Renal cortical epithelial cell (primary cell): ENCODE measurements around the gene EIF4E3. TPM values are rescaled to one million over a fixed set of nuclear protein-coding genes. Genes with fewer than 3 reads are reported as not detected.
A peak's percentile ranks its signal among the peaks of the same experiment; 100 is the strongest.

ENCODE experiments used
- DNase-seq: peaks from one replicate; pipeline ENCODE4 v3.0.0-alpha.2; 2011; ENCODE audit warnings: low read depth
- total RNA-seq: library from RNA; depleted of rRNA; stranded (reverse); fragments of >200 nt; gene quantifications from 2 replicates; pipeline ENCODE4 v1.2.3, GENCODE V29; 2014

The EIF4E3 gene
- total RNA-seq, 1 donor from 2014 or later, result 7.5 TPM

DNA sequence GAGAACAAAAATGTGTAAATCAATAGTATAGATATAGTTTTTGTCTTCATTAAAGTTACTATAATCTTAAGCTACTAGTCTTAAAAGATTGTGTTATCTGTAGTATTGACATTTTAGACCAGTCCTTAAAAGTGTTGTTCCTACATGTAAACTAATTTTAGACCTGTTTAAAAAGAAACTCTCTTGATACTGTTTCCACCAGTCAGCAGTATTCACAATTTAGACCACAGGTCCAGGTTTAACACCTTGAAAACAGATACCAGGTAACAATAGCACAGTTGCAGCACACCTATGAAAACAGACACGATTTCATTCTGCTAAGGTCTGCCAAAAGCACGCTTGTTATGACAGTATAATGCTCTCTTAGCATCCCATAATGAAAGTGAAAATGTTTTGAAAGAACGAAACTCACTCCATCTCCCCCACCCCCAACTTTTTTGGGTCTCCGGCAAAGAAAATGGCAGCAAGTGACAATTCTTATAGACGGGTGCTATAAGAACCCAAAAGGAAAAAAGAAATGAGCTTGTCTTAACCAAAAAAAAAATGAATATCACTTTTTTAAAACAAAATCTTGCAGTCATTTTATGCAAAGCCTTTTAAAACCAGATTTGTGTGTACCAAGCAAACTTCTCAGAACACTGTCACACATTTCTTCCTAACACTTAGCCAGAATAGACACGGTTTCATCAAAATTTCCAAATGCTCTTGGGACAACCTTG, 1.6 kb downstream of the EIF4E3 start:
- DNase-seq, result no peak

GRCh38 chr3:71722693-71723092, 2.5 kb downstream of the EIF4E3 start:
- no peak for DNase-seq

GRCh38 chr3:71721651-71722157, 3.5 kb downstream of the EIF4E3 start:
- DNase-seq, result no peak

- DNase-seq, result no peak
Observed at GRCh38 chr3:71721002-71721401, 4.2 kb downstream of the EIF4E3 start.

DNA sequence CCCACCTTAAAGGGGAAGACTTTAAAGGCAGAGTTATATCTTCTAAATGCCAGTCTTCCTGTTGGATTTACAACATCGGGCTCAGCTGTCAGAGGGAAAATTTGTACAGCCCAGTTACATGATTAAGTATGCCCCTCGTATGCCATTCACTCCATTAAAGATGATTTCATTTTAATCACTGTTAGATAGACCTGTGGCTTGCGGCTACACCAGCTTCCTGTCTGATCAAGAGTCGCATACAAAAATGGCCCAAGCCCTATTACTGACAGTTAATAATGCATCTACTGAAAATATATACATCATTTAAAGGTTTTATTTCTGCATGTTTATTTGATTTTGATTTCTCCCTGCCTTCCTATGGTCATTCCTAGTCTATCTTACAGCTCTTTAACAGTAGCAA, 7.1 kb downstream of the EIF4E3 start:
- no peak for DNase-seq

GRCh38 chr3:71714595-71714994, 10.6 kb downstream of the EIF4E3 start:
- DNase-seq, result no peak

DNA sequence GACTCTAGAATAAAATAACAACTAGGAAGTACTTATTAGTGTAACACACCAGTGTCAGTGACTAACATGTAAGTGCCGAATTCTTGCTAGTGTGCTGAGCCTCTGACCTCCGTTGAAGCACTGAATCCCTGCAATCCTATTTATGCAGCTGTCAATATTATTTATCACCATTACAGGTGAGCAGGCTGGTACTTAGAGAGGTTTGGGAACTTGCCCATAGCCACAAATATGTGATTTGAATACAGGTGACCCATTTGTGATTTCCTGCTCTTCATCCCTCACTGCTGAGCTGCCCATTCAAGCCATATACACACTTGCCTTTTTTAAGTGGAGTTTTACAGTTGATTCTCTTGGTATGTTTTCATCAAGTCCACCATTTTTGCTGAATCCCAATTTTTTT, 12.2 kb downstream of the EIF4E3 start:
- DNase-seq, result peak; percentile 53

DNA sequence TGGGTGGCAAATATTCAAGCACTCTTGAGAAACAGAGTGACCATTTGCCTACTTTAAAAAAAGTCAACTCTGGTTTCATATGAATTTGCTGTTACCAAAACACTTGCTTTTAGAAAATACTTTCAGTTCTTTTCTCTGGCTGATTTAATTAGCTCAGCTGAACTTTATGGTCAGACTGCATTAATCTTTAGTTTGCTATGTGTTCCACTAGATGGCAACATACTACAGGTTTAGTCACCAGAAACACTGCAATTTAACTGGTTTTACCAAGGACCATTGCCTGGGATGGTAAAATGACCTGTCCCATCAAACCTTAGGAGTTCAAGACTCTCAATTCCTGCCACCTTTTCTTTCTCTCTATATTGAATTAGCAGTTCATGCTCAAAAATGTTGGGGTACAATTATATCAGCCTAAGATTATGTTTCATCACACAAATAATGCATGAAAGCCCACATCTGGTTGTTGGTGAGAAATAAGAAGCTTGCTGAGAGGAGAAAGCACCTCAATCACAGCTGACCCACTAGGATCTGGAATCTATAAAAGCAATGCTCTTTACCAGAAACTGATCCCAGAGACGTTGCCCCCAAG, 14.2 kb downstream of the EIF4E3 start:
- DNase-seq, result peak; percentile 83

GRCh38 chr3:71709908-71710511, 15.2 kb downstream of the EIF4E3 start:
- DNase-seq, result no peak

DNA sequence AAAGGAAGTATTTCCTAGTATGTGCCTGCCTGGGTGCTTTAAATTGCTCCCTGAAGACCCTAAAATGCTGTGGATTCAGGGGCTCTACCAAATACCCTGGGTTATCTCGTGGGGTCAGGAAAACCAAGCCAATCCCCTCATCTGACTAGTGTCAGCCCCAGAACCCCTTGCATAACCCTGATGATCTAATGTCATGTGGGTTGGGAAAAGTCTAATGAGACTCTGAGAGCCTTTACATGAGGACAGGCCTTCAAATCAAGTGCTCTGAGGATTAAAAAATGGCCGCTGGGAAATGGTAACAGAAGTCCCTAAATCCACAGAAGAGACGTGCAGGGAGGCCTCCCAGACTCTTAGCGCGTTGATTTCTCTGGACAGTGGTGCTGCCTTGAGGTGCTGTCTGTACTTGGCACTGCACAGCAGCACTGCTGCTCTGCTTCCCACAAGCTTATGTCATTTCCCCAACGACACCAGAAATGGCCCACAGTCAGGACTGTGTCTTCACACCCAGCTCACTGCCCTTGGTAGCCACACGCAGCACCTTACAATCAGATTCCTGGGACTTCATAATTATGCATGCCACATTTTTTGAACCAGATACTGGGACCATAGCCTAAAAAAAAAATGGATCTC, 16.6 kb downstream of the EIF4E3 start:
- DNase-seq, result peak; percentile 40

- peak; percentile 98 for DNase-seq
Observed at GRCh38 chr3:71707595-71707994, 17.6 kb downstream of the EIF4E3 start.

- DNase-seq, result no peak
Observed at GRCh38 chr3:71705681-71706080, 19.5 kb downstream of the EIF4E3 start.

- DNase-seq, result no peak
Observed at GRCh38 chr3:71704915-71705314, 20.3 kb downstream of the EIF4E3 start.

DNA sequence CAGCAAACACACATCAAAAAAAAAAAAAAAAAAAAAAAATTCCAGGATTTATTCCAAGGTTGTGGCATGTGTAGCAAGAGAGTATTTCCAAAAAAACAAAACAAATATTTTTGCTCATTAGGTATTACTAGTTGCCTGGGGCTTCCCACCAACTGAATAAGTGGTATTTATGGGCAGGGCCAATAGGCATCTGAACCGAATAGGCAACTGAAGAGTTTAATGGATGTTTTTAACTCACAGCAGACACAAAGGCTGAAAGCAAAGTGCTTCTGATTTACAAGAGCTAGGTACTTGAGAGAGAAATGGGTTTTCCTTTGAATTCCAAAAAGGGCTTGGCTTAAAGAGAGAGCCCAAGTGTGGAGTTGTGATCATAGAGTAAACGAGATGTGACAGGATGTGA, 21.4 kb downstream of the EIF4E3 start:
- DNase-seq, result peak; percentile 74

GRCh38 chr3:71702131-71703024, 22.8 kb downstream of the EIF4E3 start:
- peak; percentile 97 for DNase-seq

GRCh38 chr3:71701251-71701762, 23.9 kb downstream of the EIF4E3 start:
- DNase-seq, result no peak

DNA sequence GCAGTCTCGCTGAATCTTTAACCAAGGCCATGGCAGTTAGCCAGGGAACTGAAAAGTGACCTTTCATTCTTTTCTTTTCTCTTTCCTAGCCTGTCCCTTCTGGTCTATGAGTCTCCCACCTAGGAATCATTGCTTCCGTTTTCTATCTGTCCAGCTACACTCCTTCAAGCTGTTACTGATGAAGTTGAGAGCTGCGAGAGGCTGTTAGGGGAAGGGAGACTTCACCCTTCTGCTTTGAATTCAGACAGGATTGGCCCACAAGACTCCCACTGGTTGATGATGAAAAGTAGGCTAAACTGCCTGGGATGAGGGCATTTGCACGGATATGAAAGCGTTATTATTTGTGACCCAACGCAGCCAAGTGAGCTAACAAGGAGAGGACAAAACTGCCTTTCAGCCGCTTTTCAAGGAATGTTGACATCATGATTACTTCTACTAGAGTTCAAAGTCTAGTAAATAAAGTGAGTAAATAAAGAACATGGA, 30.2 kb downstream of the EIF4E3 start:
- DNase-seq, result no peak

GRCh38 chr3:71694358-71694999, 30.7 kb downstream of the EIF4E3 start:
- DNase-seq, result peak; percentile 93

DNA sequence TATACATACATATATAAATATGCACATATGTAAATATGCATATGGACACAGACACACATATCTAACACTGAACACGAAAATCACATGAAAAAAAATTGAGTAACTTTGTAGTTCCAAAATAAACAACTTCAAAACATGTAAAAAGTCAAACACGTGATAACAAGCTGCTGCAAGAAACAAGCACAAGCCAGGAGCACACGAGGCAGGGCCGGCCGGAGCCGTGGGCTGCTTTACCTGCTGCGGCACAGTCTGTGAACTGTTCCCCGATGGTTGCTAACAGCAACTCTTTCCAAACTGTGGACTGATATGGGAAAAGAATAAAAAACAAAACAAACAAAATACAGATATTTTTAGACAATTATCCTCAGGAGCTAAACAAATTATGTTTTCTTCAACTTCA, 31.6 kb downstream of the EIF4E3 start:
- peak; percentile 43 for DNase-seq

- DNase-seq, result peak; percentile 96
Observed at GRCh38 chr3:71692139-71692538, 33.1 kb downstream of the EIF4E3 start.
